VCaP (cell line): Measurements from ENCODE around the gene ASF1A.

Experiments used
- H3K27ac ChIP-seq: fragments of 450-650 bp; 2 replicates; pipeline ENCODE4 v1.5.1; 2017
- TF ChIP-seq, protein P1 (sequence below): fragments of 450-650 bp; conservative IDR thresholded peaks from 2 replicates; pipeline ENCODE4 v1.5.1; 2017; ENCODE audit warnings: mild to moderate bottlenecking, moderate library complexity

ASF1A gene

DNA sequence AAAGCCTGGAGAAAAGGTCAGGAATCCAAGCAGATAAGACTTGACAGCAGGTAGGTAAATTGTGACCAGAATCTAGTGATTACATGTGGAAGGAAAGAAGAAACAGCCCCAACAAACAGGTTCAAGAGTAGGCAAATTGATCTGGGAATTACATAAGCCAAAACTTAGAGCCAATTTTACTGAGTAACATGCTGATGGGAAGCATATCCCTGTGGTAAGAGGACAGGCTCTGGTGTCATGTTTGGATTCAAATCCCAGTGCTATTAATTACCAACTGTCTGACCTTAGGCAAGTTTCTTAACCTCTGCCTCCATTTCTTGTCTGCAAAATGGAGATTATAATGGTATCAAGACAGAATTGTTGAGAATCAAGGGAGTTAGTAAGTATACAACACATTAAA, 20.6 kb downstream of the ASF1A start:
- no peak overlapping the region for H3K27ac ChIP-seq
- TF ChIP-seq, protein P1, sequence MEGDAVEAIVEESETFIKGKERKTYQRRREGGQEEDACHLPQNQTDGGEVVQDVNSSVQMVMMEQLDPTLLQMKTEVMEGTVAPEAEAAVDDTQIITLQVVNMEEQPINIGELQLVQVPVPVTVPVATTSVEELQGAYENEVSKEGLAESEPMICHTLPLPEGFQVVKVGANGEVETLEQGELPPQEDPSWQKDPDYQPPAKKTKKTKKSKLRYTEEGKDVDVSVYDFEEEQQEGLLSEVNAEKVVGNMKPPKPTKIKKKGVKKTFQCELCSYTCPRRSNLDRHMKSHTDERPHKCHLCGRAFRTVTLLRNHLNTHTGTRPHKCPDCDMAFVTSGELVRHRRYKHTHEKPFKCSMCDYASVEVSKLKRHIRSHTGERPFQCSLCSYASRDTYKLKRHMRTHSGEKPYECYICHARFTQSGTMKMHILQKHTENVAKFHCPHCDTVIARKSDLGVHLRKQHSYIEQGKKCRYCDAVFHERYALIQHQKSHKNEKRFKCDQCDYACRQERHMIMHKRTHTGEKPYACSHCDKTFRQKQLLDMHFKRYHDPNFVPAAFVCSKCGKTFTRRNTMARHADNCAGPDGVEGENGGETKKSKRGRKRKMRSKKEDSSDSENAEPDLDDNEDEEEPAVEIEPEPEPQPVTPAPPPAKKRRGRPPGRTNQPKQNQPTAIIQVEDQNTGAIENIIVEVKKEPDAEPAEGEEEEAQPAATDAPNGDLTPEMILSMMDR, result no peak

DNA sequence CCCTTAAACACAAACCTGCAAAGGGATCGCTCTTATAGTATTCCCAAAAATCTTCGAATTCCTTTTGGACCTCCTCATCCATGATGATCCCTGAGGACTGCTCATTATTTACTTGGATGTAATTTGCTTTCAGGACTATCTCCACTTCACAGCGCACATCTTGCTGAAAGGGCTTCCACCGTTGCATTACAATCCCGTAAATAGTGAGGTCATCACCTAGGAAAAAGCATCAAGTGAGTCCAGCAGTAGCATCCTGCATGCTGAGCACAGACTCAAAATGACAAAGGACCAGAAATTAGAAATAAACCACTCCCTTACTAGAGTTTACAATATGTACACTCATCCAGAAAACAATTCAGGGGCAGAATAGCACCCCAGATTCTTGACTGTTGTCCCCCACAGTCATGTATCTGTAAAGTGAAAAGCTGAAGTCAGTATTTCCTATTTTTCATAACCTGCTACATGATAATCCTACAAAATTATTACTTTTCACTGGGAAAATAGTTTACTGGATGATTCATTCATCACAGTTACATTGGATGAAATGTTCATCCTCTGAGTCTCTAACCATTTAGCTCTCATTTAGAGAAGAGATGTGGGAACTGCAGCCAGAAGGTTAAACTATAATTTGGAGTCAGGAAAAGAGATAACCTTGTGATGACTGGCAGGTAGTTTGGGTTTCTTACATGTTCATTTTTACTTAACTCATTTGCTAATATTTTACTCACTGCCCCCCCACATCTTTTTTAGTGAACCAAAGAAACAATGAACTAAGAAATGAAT, 23.8 kb downstream of the ASF1A start:
- TF ChIP-seq, protein P1, result no peak

DNA sequence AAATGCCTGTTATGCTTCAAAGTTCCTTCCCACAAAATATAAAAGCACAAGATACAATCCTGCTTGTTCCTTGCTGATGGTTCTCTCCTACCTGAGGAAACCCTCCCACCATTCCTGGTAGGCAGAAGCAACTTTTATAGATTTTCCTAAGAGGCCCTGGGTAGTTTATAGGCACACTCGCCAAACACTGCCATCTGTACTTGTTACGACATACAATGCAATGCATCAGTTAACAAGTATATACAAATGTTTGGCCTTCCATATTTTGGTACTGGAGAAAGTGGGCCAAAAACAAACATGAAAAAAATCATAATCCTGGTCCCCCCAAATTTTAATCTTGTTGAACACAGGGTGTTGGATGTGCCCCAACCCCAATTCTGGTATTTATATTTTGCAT, 24.4 kb downstream of the ASF1A start:
- TF ChIP-seq, protein P1, result no peak
- H3K27ac ChIP-seq, result no peak overlapping the region

More for the DNA sequence above, 23.8 kb downstream of the ASF1A start:
- no peak overlapping the region for H3K27ac ChIP-seq

DNA sequence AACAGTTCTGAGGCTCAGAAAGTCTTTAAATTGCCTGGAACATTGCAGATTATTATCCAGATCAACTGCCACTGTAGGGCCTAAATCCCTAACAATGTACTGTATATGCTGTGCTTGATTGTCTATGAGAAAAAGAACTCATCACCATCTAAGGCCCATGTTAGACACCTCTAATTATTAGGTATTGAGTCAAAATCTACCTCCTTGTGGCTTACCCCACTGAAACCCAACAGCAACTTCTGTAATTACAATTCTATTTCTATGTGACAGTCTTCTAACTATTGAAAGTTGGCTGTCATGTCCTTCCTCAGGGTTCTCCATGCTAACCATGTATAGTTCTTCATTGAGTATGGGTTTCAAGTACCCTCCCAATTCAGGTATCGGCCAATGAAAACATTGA, 27.1 kb downstream of the ASF1A start:
- no peak overlapping the region for H3K27ac ChIP-seq
- TF ChIP-seq, protein P1, result no peak

DNA sequence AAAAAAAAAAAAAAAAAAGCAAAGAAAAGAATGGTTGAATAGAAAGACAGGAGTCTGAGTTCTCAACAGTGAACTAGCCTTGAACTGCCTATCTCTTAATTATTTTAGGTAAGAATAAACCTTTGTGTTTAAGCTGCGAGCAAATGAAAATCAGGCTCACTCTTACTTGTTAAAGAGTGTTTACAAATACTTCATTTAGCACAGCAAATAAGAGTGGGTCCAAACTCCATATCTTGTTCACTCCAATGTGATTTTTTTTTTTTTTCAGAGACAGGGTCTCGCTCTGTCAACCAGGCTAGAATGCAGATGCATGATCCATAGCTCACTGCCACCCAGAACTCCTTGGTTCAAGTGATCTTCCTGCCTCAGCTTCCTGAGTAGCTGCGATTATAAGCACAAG, 29.1 kb downstream of the ASF1A start:
- H3K27ac ChIP-seq, result no peak overlapping the region
- TF ChIP-seq, protein P1, result no peak

DNA sequence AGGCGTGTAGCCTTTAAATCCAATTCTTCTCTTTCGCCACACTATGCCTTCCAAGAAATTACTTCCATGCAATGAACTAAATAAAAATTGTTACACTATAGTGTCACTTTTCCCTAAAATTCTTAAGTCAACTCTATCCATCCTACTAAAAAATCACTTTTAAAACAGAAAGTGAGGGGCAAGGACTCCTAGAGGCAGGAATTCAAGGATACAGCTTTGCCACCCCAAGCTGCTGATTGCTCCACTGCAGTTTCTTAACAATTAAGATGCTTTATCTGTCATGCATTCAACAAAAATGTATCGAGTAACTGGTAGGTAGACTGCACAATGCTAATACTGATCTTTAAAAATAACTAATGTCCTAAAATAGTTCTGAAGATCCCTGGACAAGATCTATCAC, 36.7 kb downstream of the ASF1A start:
- TF ChIP-seq, protein P1, result no peak
- H3K27ac ChIP-seq, result no peak overlapping the region

DNA sequence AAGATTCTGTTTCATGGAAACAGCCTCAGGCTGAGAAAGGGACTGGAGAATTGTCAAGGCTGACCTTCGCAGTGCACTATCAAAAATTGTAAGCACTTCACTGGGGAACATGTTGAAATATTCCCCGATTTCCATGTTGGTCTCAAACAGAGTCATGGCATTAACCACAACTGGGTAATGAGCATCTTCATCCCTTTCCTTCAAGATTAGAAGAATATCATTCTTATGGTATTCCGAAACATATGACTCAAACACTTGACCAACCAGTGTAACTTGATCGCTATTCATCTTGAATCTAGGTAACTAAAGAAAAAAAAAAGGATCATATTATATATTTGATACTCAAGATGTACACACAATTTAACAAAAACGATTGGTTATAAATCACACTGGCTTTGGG, 37.5 kb downstream of the ASF1A start:
- TF ChIP-seq, protein P1, result no peak
- no peak overlapping the region for H3K27ac ChIP-seq
